A549 (cell line): Measurements from ENCODE around the gene ARHGEF38. TPM values are rescaled to one million over a fixed set of nuclear protein-coding genes. Genes with fewer than 3 reads are reported as not detected.

Source experiments
- ATAC-seq, 2 experiments: fragments of 200-7000 bp in 1 of 2; fragments of >200 bp in 1 of 2; cut with Nextera tagmentation in 1 of 2; cut with Tn5 transposase in 1 of 2; 3 replicates each; pipeline versions ENCODE4 v1.8.0 to v1.9.1; 2018 to 2020; ENCODE audit warnings: mild to moderate bottlenecking in 1 of 2, moderate library complexity in 1 of 2
- CTCF ChIA-PET: fragments of 300-600 bp; sonication (Branson Sonifier 250); formaldehyde crosslinking; extraction: SDS; loops from one replicate; lab custom pipeline; 2021; ENCODE audit warnings: antibody characterized with exemption, inconsistent platforms; lab: Yijun Ruan, JAX
- POLR2A ChIA-PET: fragments of 350-600 bp; formaldehyde crosslinking; extraction: SDS; loops from one replicate; lab custom pipeline; 2021; ENCODE audit warnings: antibody characterized with exemption, inconsistent platforms; lab: Yijun Ruan, JAX
- DNase-seq, 2 experiments: peaks; one replicate each; pipeline versions ENCODE4 v3.0.0 to v3.0.0-alpha.2; 2011 to 2016; ENCODE audit warnings: low read depth in 1 of 2, low spot score in 1 of 2
- FAIRE-seq: peaks from 2 replicates; lab custom pipeline; 2011; peaks lifted over from hg19 to GRCh38; lab: Jason Lieb, UNC
- H3K27ac ChIP-seq, 2 experiments: fragments of >200 bp; sonication (Bioruptor Twin); formaldehyde crosslinking; 3 replicates each; pipeline ENCODE4 v1.5.1; 2016 to 2017
- H3K4me1 ChIP-seq: fragments of >200 bp; sonication (Bioruptor Twin); formaldehyde crosslinking; 3 replicates; pipeline ENCODE4 v1.6.1; 2016
- H3K4me2 ChIP-seq: fragments of >200 bp; sonication (Bioruptor Twin); formaldehyde crosslinking; 3 replicates; pipeline ENCODE4 v1.6.1; 2016
- H3K4me3 ChIP-seq: fragments of >200 bp; sonication (Bioruptor Twin); formaldehyde crosslinking; 3 replicates; pipeline ENCODE4 v1.5.1; 2016
- H3K9me3 ChIP-seq: fragments of >200 bp; sonication (Bioruptor Twin); formaldehyde crosslinking; 3 replicates; pipeline ENCODE4 v1.6.1; 2016
- CBX2 ChIP-seq: fragments of 200-600 bp; sonication (generic); IDR thresholded peaks from 2 replicates; pipeline ENCODE4 v1.6.1; 2016; ENCODE audit warnings: low read depth, mild to moderate bottlenecking, borderline replicate concordance
- CBX8 ChIP-seq: fragments of 200-600 bp; sonication (generic); IDR thresholded peaks from 2 replicates; pipeline ENCODE4 v1.6.1; 2016
- CHD2 ChIP-seq: fragments of 150-350 bp; IDR thresholded peaks from 2 replicates; pipeline ENCODE4 v1.6.1; 2014; ENCODE audit warnings: low read length; ENCODE audit not compliant: partially characterized antibody
- EHF ChIP-seq: fragments of 250-450 bp; sonication (Bioruptor Pico); IDR thresholded peaks from 2 replicates; pipeline ENCODE4 v1.5.0; 2020; ENCODE audit warnings: mild to moderate bottlenecking
- EHMT2 ChIP-seq: fragments of 200-600 bp; sonication (generic); IDR thresholded peaks from 2 replicates; pipeline ENCODE4 v1.6.1; 2016; ENCODE audit warnings: antibody characterized with exemption, low read depth, mild to moderate bottlenecking, moderate library complexity
- ESRRA ChIP-seq: fragments of 150-350 bp; IDR thresholded peaks from 2 replicates; pipeline ENCODE4 v1.6.1; 2014; ENCODE audit warnings: mild to moderate bottlenecking, low read length, borderline replicate concordance
- FOSB ChIP-seq: fragments of 250-450 bp; sonication (Bioruptor Pico); IDR thresholded peaks from 2 replicates; pipeline ENCODE4 v1.5.0; 2020; ENCODE audit warnings: mild to moderate bottlenecking, moderate library complexity
- FOSL2 ChIP-seq, 2 experiments: fragments of 450-650 bp in 1 of 2; fragments of >200 bp in 1 of 2; sonication (Bioruptor Twin) in 1 of 2; formaldehyde crosslinking; IDR thresholded peaks; 2 replicates each; pipeline versions ENCODE4 v1.5.0 to v1.6.1; 2016 to 2020; ENCODE audit warnings: mild to moderate bottlenecking in 1 of 2, moderate library complexity in 1 of 2
- HES2 ChIP-seq: fragments of >200 bp; sonication (Bioruptor Twin); formaldehyde crosslinking; IDR thresholded peaks from 2 replicates; pipeline ENCODE4 v1.6.1; 2016
- HEYL ChIP-seq: fragments of 250-450 bp; sonication (Bioruptor Pico); IDR thresholded peaks from 2 replicates; pipeline ENCODE4 v1.8.0; 2021; ENCODE audit warnings: mild to moderate bottlenecking, moderate library complexity
- HOXA7 ChIP-seq: fragments of 250-450 bp; sonication (Bioruptor Pico); IDR thresholded peaks from 2 replicates; pipeline ENCODE4 v1.5.0; 2020; ENCODE audit warnings: mild to moderate bottlenecking, moderate library complexity
- HOXB13 ChIP-seq: fragments of 250-450 bp; sonication (Bioruptor Pico); IDR thresholded peaks from 2 replicates; pipeline ENCODE4 v1.5.0; 2020; ENCODE audit warnings: low read depth, mild to moderate bottlenecking, moderate library complexity
- JUN ChIP-seq, 2 experiments: fragments of >200 bp; sonication (Bioruptor Twin); formaldehyde crosslinking; IDR thresholded peaks; 2 replicates in 1 of 2; 3 replicates in 1 of 2; pipeline ENCODE4 v1.6.1; 2016 to 2017
- JUNB ChIP-seq: fragments of >200 bp; sonication (Bioruptor Twin); formaldehyde crosslinking; IDR thresholded peaks from 2 replicates; pipeline ENCODE4 v1.6.1; 2016
- KDM1A ChIP-seq: fragments of 200-600 bp; sonication (generic); IDR thresholded peaks from 2 replicates; pipeline ENCODE4 v1.6.1; 2016; ENCODE audit warnings: low read depth, mild to moderate bottlenecking
- MAFK ChIP-seq: fragments of 450-650 bp; IDR thresholded peaks from 2 replicates; pipeline ENCODE4 v1.6.1; 2014; ENCODE audit not compliant: partially characterized antibody
- NFE2L2 ChIP-seq: fragments of 150-350 bp; conservative IDR thresholded peaks from 2 replicates; pipeline ENCODE4 v1.6.1; 2014; ENCODE audit warnings: low read length
- NR3C1 ChIP-seq: fragments of >200 bp; sonication (Bioruptor Twin); formaldehyde crosslinking; IDR thresholded peaks from 3 replicates; pipeline ENCODE4 v1.6.1; 2017
- PBX3 ChIP-seq: IDR thresholded peaks from 2 replicates; pipeline ENCODE4 v1.6.1; 2012
- PHF8 ChIP-seq: fragments of 200-600 bp; sonication (generic); IDR thresholded peaks from 2 replicates; pipeline ENCODE4 v1.6.1; 2016; ENCODE audit warnings: low read depth, mild to moderate bottlenecking, antibody characterized with exemption, moderate library complexity, borderline replicate concordance
- POLR2A ChIP-seq: IDR thresholded peaks from 2 replicates; pipeline ENCODE4 v1.6.1; 2012; ENCODE audit warnings: mild to moderate bottlenecking, low read length
- RCOR1 ChIP-seq: fragments of 150-350 bp; IDR thresholded peaks from 2 replicates; pipeline ENCODE4 v1.6.1; 2014; ENCODE audit warnings: antibody characterized with exemption, low read length, low read depth
- RNF2 ChIP-seq: fragments of 200-600 bp; sonication (generic); IDR thresholded peaks from 2 replicates; pipeline ENCODE4 v1.6.1; 2016; ENCODE audit warnings: low read depth, mild to moderate bottlenecking, antibody characterized with exemption, moderate library complexity, borderline replicate concordance
- TP53 ChIP-seq: fragments of 250-450 bp; sonication (Bioruptor Pico); IDR thresholded peaks from 2 replicates; pipeline ENCODE4 v1.5.0; 2021; ENCODE audit warnings: mild to moderate bottlenecking, moderate library complexity
- USF2 ChIP-seq: fragments of 450-650 bp; IDR thresholded peaks from 2 replicates; pipeline ENCODE4 v1.6.1; 2014; ENCODE audit warnings: antibody characterized with exemption
- ZNF302 ChIP-seq: fragments of 250-450 bp; sonication (Bioruptor Pico); IDR thresholded peaks from 2 replicates; pipeline ENCODE4 v1.9.0; 2021; ENCODE audit warnings: inconsistent platforms, mild to moderate bottlenecking, moderate library complexity
- ZSCAN20 ChIP-seq: fragments of 250-450 bp; sonication (Bioruptor Pico); IDR thresholded peaks from 2 replicates; pipeline ENCODE4 v1.8.0; 2022; ENCODE audit warnings: mild to moderate bottlenecking, moderate library complexity
- WGBS: methylation state at CpG from one replicate; pipeline ENCODE4 v1.1.6; 2017; ENCODE audit errors: missing lambda C conversion rate; 5-methylcytosine and 5-hydroxymethylcytosine counted together
- polyA plus RNA-seq, 4 experiments: library from polyadenylated mRNA; depleted of rRNA in 3 of 4; stranded (reverse); fragments of >200 nt; fragmentation: RNase III in 1 of 4; extraction: RNeasy Plus Mini Kit Qiagen cat#74134 plus additional on column Dnase treatment in 1 of 4; gene quantifications; 2 replicates in 3 of 4; 3 replicates in 1 of 4; pipeline ENCODE4 v1.2.3, GENCODE V29; 2011 to 2017

ARHGEF38 gene
- polyA plus RNA-seq, 2 of the 4 experiments (the other 2 are of a cell fraction), result 0.05 TPM; not detected in 1

- ChIA-PET CTCF (no interaction called here), POLR2A (no interaction called here)
- Histone ChIP-seq H3K4me1 (no peaks in the 10 kb centered on the region), H3K9me3 (no peaks in the 10 kb centered on the region), H3K4me3 (no peak overlapping the region), H3K4me2 (no peak overlapping the region), H3K27ac (no peak overlapping the region)
- TF ChIP-seq ZSCAN20 (CRISPR knock-in tag) (no peak), CBX2 (no peak), HES2 (no peak), ESRRA (no peak), TP53 (CRISPR knock-in tag) (no peak), NR3C1 (no peak), JUNB (no peak), RNF2 (no peak), CBX8 (no peak), ZNF302 (CRISPR knock-in tag) (no peak), FOSB (CRISPR knock-in tag) (no peak), FOSL2 (IDR thresholded peaks at IDR 0.05) (no peak), FOSL2 (CRISPR knock-in tag; IDR thresholded peaks at IDR 0.05) (no peak), RCOR1 (no peak)
- no peak for FAIRE-seq
- DNase-seq, result no peak
- WGBS, result 96% methylated on average over 1 of the region's 1 CpG
- no peak for ATAC-seq
Observed at GRCh38 chr4:105563352-105563751, 10.9 kb downstream of the ARHGEF38 start.

GRCh38 chr4:105568584-105568983 lies 16.2 kb downstream of the ARHGEF38 start:
- ATAC-seq (no peak), DNase-seq (no peak), FAIRE-seq (no peak)
- WGBS, result 26% methylated on average over 1 of the region's 1 CpG
- Histone ChIP-seq H3K9me3 (no peaks in the 10 kb centered on the region), H3K4me1 (no peaks in the 10 kb centered on the region), H3K27ac (no peak overlapping the region), H3K4me2 (no peak overlapping the region), H3K4me3 (no peak overlapping the region)
- TF ChIP-seq KDM1A (no peak), NR3C1 (no peak), PHF8 (no peak), NFE2L2 (no peak), CHD2 (no peak), JUN (IDR thresholded peaks at IDR 0.05) (no peak), EHF (CRISPR knock-in tag) (no peak), FOSL2 (IDR thresholded peaks at IDR 0.05) (no peak), FOSL2 (CRISPR knock-in tag; IDR thresholded peaks at IDR 0.05) (no peak), HES2 (no peak), HOXB13 (CRISPR knock-in tag) (no peak), CBX8 (no peak), USF2 (no peak), HOXA7 (no peak), JUNB (no peak), HEYL (CRISPR knock-in tag) (no peak)
- ChIA-PET CTCF (no interaction called here), POLR2A (no interaction called here)

GRCh38 chr4:105569057-105569865 lies 16.8 kb downstream of the ARHGEF38 start:
- Histone ChIP-seq H3K4me3 (no peak overlapping the region), H3K27ac (no peak overlapping the region), H3K4me2 (no peak overlapping the region), H3K4me1 (no peaks in the 10 kb centered on the region), H3K9me3 (no peaks in the 10 kb centered on the region)
- no peak for TF ChIP-seq EHMT2
- no peak for TF ChIP-seq POLR2A
- TF ChIP-seq PBX3, result no peak
- TF ChIP-seq HEYL (CRISPR knock-in tag), result no peak
- no peak for TF ChIP-seq PHF8
- TF ChIP-seq MAFK, result no peak
- TF ChIP-seq KDM1A, result no peak
- TF ChIP-seq JUN (IDR thresholded peaks at IDR 0.05), result no peak
- no peak for DNase-seq
- WGBS, result 71% methylated on average over 3 of the region's 3 CpGs
- ChIA-PET POLR2A (no interaction called here), CTCF (no interaction called here)
- FAIRE-seq, result no peak
- ATAC-seq, result no peak
